ENCODE results near the gene CADM1. TPM values are rescaled to one million over a fixed set of nuclear protein-coding genes. Genes with fewer than 3 reads are reported as not detected.

Gene CADM1
- total and polyA plus RNA-seq, 10 donors = 1.4 to 18.8 (median 10.4) TPM

- DNase-seq = no peak
- 4 to 11% (median 5%) methylated on average over 10 of the region's 10 CpGs for WGBS, 5 donors
- TF ChIP-seq CTCF (IDR thresholded peaks at IDR 0.05 in 8 of 11, conservative IDR thresholded peaks at IDR 0.05 in 3 of 11) = no peak
- intact Hi-C loops (cut with DNase I; ENCODE audit: low total_unique reads) = loop anchor here (10.0 kb wide), 1 partner anchor 170 kb away; no protein-coding TSS in a partner anchor
- H3K27ac ChIP-seq = peak overlapping the region in 3 of 8 donors; percentile 47 to 77 (median 69)
- peaks cover 0 to 86% (median 45%) of the 10 kb centered on the region in 7 donors for H3K27me3 ChIP-seq (replicated peaks in 1 of 7)
- H3K4me1 ChIP-seq = peaks cover 0 to 45% (median 22%) of the 10 kb centered on the region in 6 donors
- H3K9me3 ChIP-seq = no peaks in the 10 kb centered on the region
- H3K36me3 ChIP-seq = no peaks in the 10 kb centered on the region
- peak overlapping the region in 5 of 8 donors; percentile 47 to 70 (median 50) for H3K4me3 ChIP-seq
Measured at GRCh38 chr11:115505175-115505574, 960 bp upstream of the CADM1 start.

DNA sequence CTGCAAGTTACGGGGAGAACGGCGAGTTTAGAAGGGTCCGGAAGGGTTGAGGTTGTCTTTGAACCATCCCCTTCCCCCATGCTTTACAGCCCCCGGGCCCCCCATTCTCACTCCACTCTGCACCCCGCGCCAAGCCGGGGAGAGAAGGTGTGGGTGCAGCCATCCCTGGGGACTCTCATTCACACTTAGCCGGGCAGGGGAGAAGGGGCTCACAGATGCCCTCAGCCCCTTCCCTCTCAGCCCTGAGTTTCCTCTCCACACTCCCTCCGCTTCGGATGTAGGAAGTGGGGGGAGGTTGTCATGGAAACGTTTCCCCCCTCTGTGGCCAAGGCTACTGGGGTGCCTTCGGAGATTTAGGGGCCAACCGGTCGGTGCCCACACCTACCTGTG, 334 bp downstream of the CADM1 start:
- TF ChIP-seq CTCF (IDR thresholded peaks at IDR 0.05 in 8 of 11, conservative IDR thresholded peaks at IDR 0.05 in 3 of 11) = no peak
- TF ChIP-seq POLR2AphosphoS5 (IDR thresholded peaks at IDR 0.05) = no peak
- TF ChIP-seq POLR2A (IDR thresholded peaks at IDR 0.05) = no peak
- 0 to 3% (median 1%) methylated on average over 12 to 15 of the region's 15 CpGs for WGBS, 5 donors
- Histone ChIP-seq H3K27ac (peak overlapping the region in 7 of 8 donors; percentile 47 to 77 (median 61)), H3K4me3 (peak overlapping the region; percentile 47 to 70 (median 52)), H3K27me3 (replicated peaks in 1 of 7) (peaks cover 0 to 89% (median 48%) of the 10 kb centered on the region in 7 donors), H3K9me3 (no peaks in the 10 kb centered on the region), H3K4me1 (peaks cover 0 to 45% (median 22%) of the 10 kb centered on the region in 6 donors), H3K36me3 (no peaks in the 10 kb centered on the region)
- DNase-seq = peak; percentile 74
- intact Hi-C loops (cut with DNase I; ENCODE audit: low total_unique reads) = loop anchor here (10.0 kb wide), 1 partner anchor 169 kb away; no protein-coding TSS in a partner anchor

- no peaks in the 10 kb centered on the region for H3K36me3 ChIP-seq
- H3K27me3 ChIP-seq (replicated peaks in 1 of 7) = peaks cover 0 to 91% (median 48%) of the 10 kb centered on the region in 7 donors
- H3K4me3 ChIP-seq = peak overlapping the region; percentile 47 to 70 (median 52)
- peak; percentile 81 for DNase-seq
- H3K9me3 ChIP-seq = no peaks in the 10 kb centered on the region
- H3K27ac ChIP-seq = peak overlapping the region in 5 of 8 donors; percentile 19 to 55 (median 41)
- peaks cover 0 to 45% (median 22%) of the 10 kb centered on the region in 6 donors for H3K4me1 ChIP-seq
- 2 to 3% (median 2%) methylated on average over 41 to 77 of the region's 77 CpGs for WGBS, 5 donors
- intact Hi-C loops (cut with DNase I; ENCODE audit: low total_unique reads) = loop anchor here (10.0 kb wide), 1 partner anchor 168 kb away; no protein-coding TSS in a partner anchor
- TF ChIP-seq CTCF (IDR thresholded peaks at IDR 0.05 in 8 of 11, conservative IDR thresholded peaks at IDR 0.05 in 3 of 11) (peak in 4 of 11 experiments; percentile 27 to 60 (median 32)), POLR2AphosphoS5 (IDR thresholded peaks at IDR 0.05) (peak in 2 of 3 donors; percentile 22 to 45), POLR2A (IDR thresholded peaks at IDR 0.05) (no peak)
Measured at GRCh38 chr11:115503083-115503885, 931 bp downstream of the CADM1 start.

DNA sequence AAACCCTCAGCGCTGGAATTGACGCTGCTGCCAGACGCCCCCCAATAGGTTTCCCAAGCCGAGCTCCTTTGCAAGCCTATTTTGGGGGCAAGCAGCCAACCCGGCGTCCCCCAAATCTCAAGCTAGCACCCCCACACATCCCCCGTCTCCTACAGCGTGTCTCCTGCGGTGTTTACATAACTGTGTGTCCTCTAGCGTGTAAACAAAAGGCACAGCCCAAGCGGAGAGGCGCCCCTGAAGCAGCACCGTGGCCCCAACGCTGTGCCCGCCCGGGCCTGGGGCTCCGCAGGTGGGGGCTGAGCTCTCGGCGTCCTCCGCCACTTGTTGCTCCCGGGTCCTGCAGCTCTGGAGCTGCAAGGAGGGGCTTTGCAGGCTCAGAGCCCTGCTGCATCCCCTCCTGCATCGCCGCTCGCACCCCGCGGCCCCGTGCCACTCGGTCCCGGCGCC, 1.6 kb downstream of the CADM1 start:
- TF ChIP-seq POLR2AphosphoS5 (IDR thresholded peaks at IDR 0.05) (no peak), POLR2A (IDR thresholded peaks at IDR 0.05) (no peak), CTCF (IDR thresholded peaks at IDR 0.05 in 8 of 11, conservative IDR thresholded peaks at IDR 0.05 in 3 of 11) (no peak)
- 1 to 10% (median 3%) methylated on average over 16 to 30 of the region's 30 CpGs for WGBS, 5 donors
- no peak for DNase-seq

More for the DNA sequence above, 1.6 kb downstream of the CADM1 start:
- H3K36me3 ChIP-seq = no peaks in the 10 kb centered on the region
- intact Hi-C loops (cut with DNase I; ENCODE audit: low total_unique reads) = loop anchor here (10.0 kb wide), 1 partner anchor 168 kb away; no protein-coding TSS in a partner anchor
- peak overlapping the region; percentile 47 to 70 (median 52) for H3K4me3 ChIP-seq
- peak overlapping the region in 3 of 8 donors; percentile 41 to 55 (median 52) for H3K27ac ChIP-seq
- peaks cover 0 to 45% (median 22%) of the 10 kb centered on the region in 6 donors for H3K4me1 ChIP-seq
- peaks cover 0 to 97% (median 48%) of the 10 kb centered on the region in 7 donors for H3K27me3 ChIP-seq (replicated peaks in 1 of 7)
- no peaks in the 10 kb centered on the region for H3K9me3 ChIP-seq
